Esophagus squamous epithelium (tissue), 5 donors: ENCODE measurements around the gene FNIP2. TPM values are rescaled to one million over a fixed set of nuclear protein-coding genes. Genes with fewer than 3 reads are reported as not detected.

Source experiments
- DNase-seq: peaks from one replicate; lab custom pipeline; 2025; lab: John Stamatoyannopoulos, UW
- H3K27ac ChIP-seq, 4 donors: fragments of 200-600 bp; sonication (generic); one replicate each; pipeline ENCODE4 v1.5.1; 2016 to 2019; ENCODE audit warnings: mild to moderate bottlenecking in 1 of 4
- H3K27me3 ChIP-seq, 4 donors: fragments of 200-600 bp; sonication (generic); 1 replicate in 3 of 4; 2 replicates in 1 of 4; pipeline versions ENCODE4 v1.5.1 to v1.6.0; 2017 to 2021; ENCODE audit warnings: antibody characterized with exemption in 1 of 4
- H3K36me3 ChIP-seq, 3 donors: fragments of 200-600 bp; sonication (generic); one replicate each; pipeline ENCODE4 v1.5.1; 2016 to 2019
- H3K4me1 ChIP-seq, 3 donors: fragments of 200-600 bp; sonication (generic); one replicate each; pipeline ENCODE4 v1.5.1; 2017 to 2019
- H3K4me3 ChIP-seq, 4 donors: fragments of 200-600 bp; sonication (generic); 1 replicate in 3 of 4; 2 replicates in 1 of 4; pipeline ENCODE4 v1.5.1; 2016 to 2019; ENCODE audit warnings: mild to moderate bottlenecking in 2 of 4, moderate library complexity in 1 of 4
- H3K9me3 ChIP-seq, 3 donors: fragments of 200-600 bp; sonication (generic); one replicate each; pipeline ENCODE4 v1.5.1; 2016 to 2019
- POLR2A ChIP-seq, 4 donors: fragments of 450-650 bp; IDR thresholded peaks; one replicate each; pipeline ENCODE4 v1.6.1; 2017; ENCODE audit warnings: antibody characterized with exemption in 4 of 4, mild to moderate bottlenecking in 4 of 4, moderate library complexity in 3 of 4
- WGBS, 2 donors: methylation state at CpG; one replicate each; pipeline ENCODE4 v1.1.5; 2018; 5-methylcytosine and 5-hydroxymethylcytosine counted together
- intact Hi-C: fragments of 100-400 bp; cut with DNase I; formaldehyde crosslinking; loops from one replicate; pipeline ENCODE4 v1.15.0; 2022
- total RNA-seq, 4 donors: library from RNA; depleted of rRNA; stranded (reverse); fragments of >200 nt; gene quantifications; one replicate each; pipeline ENCODE4 v1.1.0, GENCODE V29; 2016
- TF ChIP-seq, protein P1 (sequence below), 6 experiments: fragments of 450-650 bp in 4 of 6; fragments of 200-600 bp in 2 of 6; sonication (generic) in 2 of 6; IDR thresholded peaks; one replicate each; pipeline ENCODE4 v1.5.1; 2016 to 2019; ENCODE audit warnings: antibody characterized with exemption in 6 of 6, mild to moderate bottlenecking in 4 of 6, moderate library complexity in 4 of 6
- donor health status: DM: yes; HTN: yes; CAD: no.

FNIP2 gene
- total RNA-seq, 4 donors from 2014 or later: 6.0 to 28.8 (median 12.4) TPM

DNA sequence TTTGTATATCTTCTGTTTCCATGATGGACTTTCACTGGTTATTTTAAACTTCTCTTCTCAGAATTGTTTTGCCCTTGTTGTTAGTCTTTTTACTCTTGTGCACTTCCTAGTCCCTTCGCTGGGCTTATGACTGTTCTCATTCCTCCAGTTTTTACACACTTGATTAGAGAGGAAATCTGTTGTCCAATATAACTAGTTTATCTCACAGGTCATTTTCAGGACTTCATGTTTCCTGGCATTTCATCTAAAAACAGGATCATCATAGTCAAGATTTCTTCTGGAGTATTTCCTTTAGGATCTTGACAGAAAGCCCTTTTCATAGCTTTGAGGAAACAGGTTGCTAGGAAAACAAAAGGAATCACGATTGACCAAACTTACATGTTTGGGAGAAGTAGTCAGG lies 3.0 kb downstream of the FNIP2 start:
- TF ChIP-seq, protein P1, sequence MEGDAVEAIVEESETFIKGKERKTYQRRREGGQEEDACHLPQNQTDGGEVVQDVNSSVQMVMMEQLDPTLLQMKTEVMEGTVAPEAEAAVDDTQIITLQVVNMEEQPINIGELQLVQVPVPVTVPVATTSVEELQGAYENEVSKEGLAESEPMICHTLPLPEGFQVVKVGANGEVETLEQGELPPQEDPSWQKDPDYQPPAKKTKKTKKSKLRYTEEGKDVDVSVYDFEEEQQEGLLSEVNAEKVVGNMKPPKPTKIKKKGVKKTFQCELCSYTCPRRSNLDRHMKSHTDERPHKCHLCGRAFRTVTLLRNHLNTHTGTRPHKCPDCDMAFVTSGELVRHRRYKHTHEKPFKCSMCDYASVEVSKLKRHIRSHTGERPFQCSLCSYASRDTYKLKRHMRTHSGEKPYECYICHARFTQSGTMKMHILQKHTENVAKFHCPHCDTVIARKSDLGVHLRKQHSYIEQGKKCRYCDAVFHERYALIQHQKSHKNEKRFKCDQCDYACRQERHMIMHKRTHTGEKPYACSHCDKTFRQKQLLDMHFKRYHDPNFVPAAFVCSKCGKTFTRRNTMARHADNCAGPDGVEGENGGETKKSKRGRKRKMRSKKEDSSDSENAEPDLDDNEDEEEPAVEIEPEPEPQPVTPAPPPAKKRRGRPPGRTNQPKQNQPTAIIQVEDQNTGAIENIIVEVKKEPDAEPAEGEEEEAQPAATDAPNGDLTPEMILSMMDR (IDR thresholded peaks at IDR 0.05): no peak
- TF ChIP-seq POLR2A (IDR thresholded peaks at IDR 0.05): no peak
- DNase-seq: no peak
- H3K4me3 ChIP-seq: peak overlapping the region in 1 of 4 donors; percentile 5
- peak overlapping the region in 3 of 4 donors; percentile 12 to 43 (median 38) for H3K27ac ChIP-seq
- H3K4me1 ChIP-seq: peaks cover 3 to 73% (median 20%) of the 10 kb centered on the region in 3 donors
- H3K36me3 ChIP-seq: no peaks in the 10 kb centered on the region
- WGBS, 2 donors: 61 to 76% methylated on average over 2 of the region's 2 CpGs
- intact Hi-C loops: no loop called here
- no peaks in the 10 kb centered on the region for H3K9me3 ChIP-seq
- H3K27me3 ChIP-seq: no peaks in the 10 kb centered on the region

DNA sequence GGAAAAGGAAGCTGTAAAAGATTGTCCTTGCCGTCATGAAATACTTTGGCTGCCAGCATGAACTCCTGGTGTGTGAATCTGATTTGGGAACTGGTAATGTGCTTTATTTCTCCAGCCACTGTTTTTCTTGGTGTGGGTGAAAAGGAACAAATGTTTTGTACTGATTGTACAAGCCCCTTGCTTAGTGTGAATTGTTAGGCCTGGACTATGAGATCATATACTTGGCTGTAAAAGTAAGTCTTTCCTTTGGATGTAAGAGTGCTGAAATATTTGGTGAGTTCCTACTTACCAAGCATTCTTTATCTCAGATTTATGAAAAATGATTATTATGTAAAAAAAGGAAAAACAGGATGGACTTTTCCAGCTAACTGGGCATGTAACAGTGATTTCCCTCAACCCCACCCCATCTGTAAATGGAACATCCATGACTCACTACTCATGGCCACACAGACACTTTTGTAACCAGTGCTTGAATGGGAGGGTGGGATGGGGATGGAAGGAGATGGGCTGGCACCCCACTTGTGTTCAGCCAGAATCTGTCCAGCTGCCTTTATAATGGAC lies 6.3 kb downstream of the FNIP2 start:
- no peaks in the 10 kb centered on the region for H3K9me3 ChIP-seq
- H3K4me1 ChIP-seq: peaks cover 0 to 64% (median 10%) of the 10 kb centered on the region in 3 donors
- peak overlapping the region in 3 of 4 donors; percentile 57 to 74 (median 64) for H3K27ac ChIP-seq
- TF ChIP-seq POLR2A (IDR thresholded peaks at IDR 0.05): no peak
- TF ChIP-seq, protein P1 (IDR thresholded peaks at IDR 0.05): no peak
- H3K4me3 ChIP-seq: no peak overlapping the region
- H3K27me3 ChIP-seq: no peaks in the 10 kb centered on the region
- no peaks in the 10 kb centered on the region for H3K36me3 ChIP-seq
- WGBS, 2 donors: 35 to 67% methylated on average over 1 of the region's 1 CpG
- DNase-seq: no peak
- intact Hi-C loops: no loop called here

DNA sequence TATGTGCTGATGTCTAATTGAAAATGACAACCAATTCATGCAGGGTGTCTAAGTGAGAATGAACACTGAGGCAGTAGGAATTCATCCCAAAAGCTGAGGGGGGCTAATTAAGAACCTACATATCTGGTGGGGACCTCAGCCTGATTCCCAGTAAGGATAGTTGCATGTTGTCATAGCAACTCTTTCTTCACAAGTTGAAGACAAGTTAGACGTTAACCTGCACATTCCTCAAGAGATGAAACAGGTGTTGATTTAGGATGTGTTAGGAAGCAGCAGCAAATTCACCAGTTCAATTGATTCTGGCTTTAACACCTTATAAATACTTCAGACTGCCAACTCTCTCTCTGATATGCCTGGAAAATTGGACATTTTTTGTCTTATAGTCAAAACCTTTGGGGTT lies 7.3 kb downstream of the FNIP2 start:
- peak overlapping the region in 2 of 4 donors; percentile 57 to 64 for H3K27ac ChIP-seq
- WGBS, 2 donors: 50 to 53% methylated on average over 1 of the region's 1 CpG
- H3K4me1 ChIP-seq: peaks cover 0 to 54% (median 7%) of the 10 kb centered on the region in 3 donors
- TF ChIP-seq, protein P1 (IDR thresholded peaks at IDR 0.05): no peak
- TF ChIP-seq POLR2A (IDR thresholded peaks at IDR 0.05): no peak
- no peaks in the 10 kb centered on the region for H3K27me3 ChIP-seq
- no peak overlapping the region for H3K4me3 ChIP-seq
- H3K9me3 ChIP-seq: no peaks in the 10 kb centered on the region
- H3K36me3 ChIP-seq: no peaks in the 10 kb centered on the region
- intact Hi-C loops: no loop called here
- no peak for DNase-seq

DNA sequence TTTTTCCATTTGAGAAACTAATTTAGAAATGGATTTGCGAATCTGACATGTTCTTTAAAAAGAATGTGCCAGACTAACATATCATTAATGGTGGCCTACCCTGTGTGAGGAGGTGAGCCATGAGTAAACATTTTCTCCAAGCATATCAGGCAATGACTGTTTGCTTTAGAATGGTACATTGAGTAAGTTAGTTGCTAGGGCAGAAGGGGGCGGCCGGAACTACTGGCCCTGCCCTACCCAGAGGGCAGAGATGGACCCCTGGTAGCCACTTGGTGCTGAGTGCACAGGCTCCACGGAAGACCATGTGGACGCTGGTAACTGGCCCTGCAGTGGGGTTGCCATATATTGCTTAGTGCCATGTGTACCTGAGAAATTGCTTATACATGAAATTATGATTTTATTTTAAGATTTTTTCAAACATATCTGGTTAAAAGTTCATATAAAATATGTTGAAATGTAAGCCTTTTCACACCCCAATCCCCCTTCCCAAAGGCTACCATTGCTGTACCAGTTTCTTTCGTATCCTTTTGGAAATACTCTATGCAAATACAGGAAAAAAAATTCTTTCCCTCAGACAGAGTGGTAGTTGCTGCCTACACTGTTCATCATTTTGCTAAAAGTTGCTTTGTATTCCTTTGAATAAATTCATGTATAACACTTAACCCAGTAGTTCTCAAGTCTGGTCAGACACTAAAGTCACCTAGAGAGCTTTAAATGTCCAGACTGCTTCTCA lies 8.8 kb downstream of the FNIP2 start:
- intact Hi-C loops: no loop called here
- no peak for DNase-seq
- H3K27ac ChIP-seq: no peak overlapping the region
- WGBS, 2 donors: 67 to 83% methylated on average over 5 to 6 of the region's 6 CpGs
- H3K36me3 ChIP-seq: no peaks in the 10 kb centered on the region
- no peaks in the 10 kb centered on the region for H3K27me3 ChIP-seq
- no peak overlapping the region for H3K4me3 ChIP-seq
- TF ChIP-seq, protein P1 (IDR thresholded peaks at IDR 0.05): no peak
- no peak for TF ChIP-seq POLR2A (IDR thresholded peaks at IDR 0.05)
- peaks cover under 1 to 50% (median 11%) of the 10 kb centered on the region in 3 donors for H3K4me1 ChIP-seq
- H3K9me3 ChIP-seq: no peaks in the 10 kb centered on the region

DNA sequence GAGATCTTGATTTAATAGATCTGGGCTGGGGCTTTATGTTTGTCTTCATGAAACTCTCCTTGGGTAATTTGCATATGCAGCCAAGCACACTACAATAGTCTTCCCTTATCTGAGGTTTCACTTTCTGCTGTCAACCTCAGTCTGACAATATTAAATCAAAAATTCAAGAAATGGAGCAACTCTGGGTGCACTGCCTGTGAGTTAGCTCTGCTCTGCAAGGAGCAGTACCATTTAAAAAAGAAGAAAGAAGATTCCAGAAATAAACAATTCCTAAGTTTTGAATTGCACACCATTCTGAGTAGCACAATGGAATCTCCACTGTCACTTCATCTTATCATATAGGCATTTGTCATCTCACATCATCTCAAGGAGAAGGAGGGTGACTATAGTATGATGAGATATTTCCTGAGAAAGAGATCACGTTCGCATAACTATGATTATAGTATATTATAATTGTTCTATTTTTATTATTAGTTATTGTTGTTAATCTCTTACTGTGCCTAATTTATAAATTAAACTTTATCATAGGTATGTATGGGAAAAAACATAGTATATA lies 9.4 kb downstream of the FNIP2 start:
- TF ChIP-seq, protein P1 (IDR thresholded peaks at IDR 0.05): no peak
- TF ChIP-seq POLR2A (IDR thresholded peaks at IDR 0.05): no peak
- intact Hi-C loops: no loop called here
- Histone ChIP-seq H3K36me3 (no peaks in the 10 kb centered on the region), H3K27ac (no peak overlapping the region), H3K27me3 (no peaks in the 10 kb centered on the region), H3K4me1 (peaks cover 6 to 50% (median 18%) of the 10 kb centered on the region in 3 donors), H3K9me3 (no peaks in the 10 kb centered on the region), H3K4me3 (no peak overlapping the region)
- DNase-seq: no peak
- 50 to 56% methylated on average over 2 of the region's 2 CpGs for WGBS, 2 donors
